MCF 10A (cell line): ENCODE measurements around the gene OR13J1. TPM values are rescaled to one million over a fixed set of nuclear protein-coding genes. Genes with fewer than 3 reads are reported as not detected.
"Not testable (repeated sequence)": the region's sequence is repeated elsewhere in the genome, so short reads cannot be mapped to it uniquely, and the experiment has no call there.

Experiments used
- BruUV-seq: library from RNA; stranded (reverse); fragments of 400-500 nt; replicated peaks from 2 replicates; lab custom pipeline; 2021; lab: Mats Ljungman, UMichigan
- CTCF ChIA-PET: fragments of 300-600 bp; sonication (Branson Sonifier 250); formaldehyde crosslinking; extraction: SDS; loops from one replicate; lab custom pipeline; 2021; ENCODE audit warnings: antibody characterized with exemption, inconsistent platforms; lab: Yijun Ruan, JAX
- POLR2A ChIA-PET: fragments of 300-600, 350-650 bp; sonication (Branson Sonifier 250); formaldehyde crosslinking; extraction: SDS; loops from one replicate; lab custom pipeline; 2020; ENCODE audit warnings: antibody characterized with exemption, inconsistent platforms; lab: Yijun Ruan, JAX
- DNase-seq: peaks from one replicate; pipeline ENCODE4 v3.0.0-alpha.2; 2018; ENCODE audit not compliant: unreplicated experiment
- H3K27ac Mint-ChIP-seq: one replicate; pipeline ENCODE4 v1.8.0; 2022; ENCODE audit warnings: mild to moderate bottlenecking, low read depth, mixed read lengths; ENCODE audit not compliant: unreplicated experiment
- H3K27me3 Mint-ChIP-seq: one replicate; pipeline ENCODE4 v1.8.0; 2022; ENCODE audit warnings: mixed read lengths; ENCODE audit not compliant: insufficient read depth, unreplicated experiment
- H3K36me3 Mint-ChIP-seq: one replicate; pipeline ENCODE4 v1.8.0; 2022; ENCODE audit warnings: mild to moderate bottlenecking, moderate library complexity, mixed read lengths; ENCODE audit not compliant: insufficient read depth, unreplicated experiment
- H3K4me1 Mint-ChIP-seq: one replicate; pipeline ENCODE4 v1.8.0; 2022; ENCODE audit warnings: mixed read lengths; ENCODE audit not compliant: insufficient read depth, unreplicated experiment
- H3K4me3 Mint-ChIP-seq: one replicate; pipeline ENCODE4 v1.8.0; 2022; ENCODE audit warnings: mild to moderate bottlenecking, moderate library complexity, mixed read lengths; ENCODE audit not compliant: unreplicated experiment
- H3K9me3 Mint-ChIP-seq: one replicate; pipeline ENCODE4 v1.8.0; 2022; ENCODE audit warnings: mixed read lengths; ENCODE audit not compliant: unreplicated experiment
- intact Hi-C: fragments of 100-400 bp; cut with micrococcal nuclease; formaldehyde crosslinking; loops from 2 replicates; pipeline ENCODE4 v1.14.1; 2022
- total RNA-seq: library from RNA; stranded (reverse); gene quantifications from 2 replicates; pipeline ENCODE4 v1.2.3, GENCODE V29; 2022
- TF ChIP-seq, protein P1 (sequence below): fragments of 200-600 bp; IDR thresholded peaks from one replicate; pipeline ENCODE4 v1.8.0; 2022; ENCODE audit warnings: antibody characterized with exemption, mild to moderate bottlenecking; ENCODE audit not compliant: unreplicated experiment

Gene OR13J1
- total RNA-seq, 1 experiment from 2014 or later, result not detected

DNA sequence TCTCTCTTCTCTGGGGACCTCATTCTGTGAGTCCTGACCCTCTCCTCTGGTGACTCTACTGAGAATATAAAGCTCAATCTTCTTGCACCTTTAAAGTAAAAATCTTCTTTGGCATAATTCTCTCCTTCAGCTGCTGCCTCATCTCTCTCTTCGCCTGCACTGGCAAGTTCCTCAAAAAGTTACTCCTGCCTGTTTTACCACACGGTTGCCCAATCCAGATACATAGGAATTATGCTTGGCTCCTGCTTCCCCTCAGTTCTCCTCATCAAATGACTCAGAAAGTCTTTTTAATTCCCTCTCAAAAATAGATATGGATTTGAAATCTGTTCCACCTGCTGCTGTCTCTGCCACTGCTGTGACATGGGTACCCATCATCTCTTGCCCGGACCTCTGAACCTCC, 21.4 kb upstream of the OR13J1 start:
- no peaks in the 10 kb centered on the region for H3K9me3 Mint-ChIP-seq
- no peak for DNase-seq
- no peak overlapping the region for H3K4me3 Mint-ChIP-seq
- H3K4me1 Mint-ChIP-seq, result no peaks in the 10 kb centered on the region
- no peak overlapping the region for H3K27ac Mint-ChIP-seq
- ChIA-PET POLR2A (no interaction called here), CTCF (interaction anchor here (0.6 to 2.5 kb wide), 9 partner anchors 9 to 103 kb away, joined by 3 to 12 read pairs (median 3); no protein-coding TSS in a partner anchor)
- TF ChIP-seq, protein P1, sequence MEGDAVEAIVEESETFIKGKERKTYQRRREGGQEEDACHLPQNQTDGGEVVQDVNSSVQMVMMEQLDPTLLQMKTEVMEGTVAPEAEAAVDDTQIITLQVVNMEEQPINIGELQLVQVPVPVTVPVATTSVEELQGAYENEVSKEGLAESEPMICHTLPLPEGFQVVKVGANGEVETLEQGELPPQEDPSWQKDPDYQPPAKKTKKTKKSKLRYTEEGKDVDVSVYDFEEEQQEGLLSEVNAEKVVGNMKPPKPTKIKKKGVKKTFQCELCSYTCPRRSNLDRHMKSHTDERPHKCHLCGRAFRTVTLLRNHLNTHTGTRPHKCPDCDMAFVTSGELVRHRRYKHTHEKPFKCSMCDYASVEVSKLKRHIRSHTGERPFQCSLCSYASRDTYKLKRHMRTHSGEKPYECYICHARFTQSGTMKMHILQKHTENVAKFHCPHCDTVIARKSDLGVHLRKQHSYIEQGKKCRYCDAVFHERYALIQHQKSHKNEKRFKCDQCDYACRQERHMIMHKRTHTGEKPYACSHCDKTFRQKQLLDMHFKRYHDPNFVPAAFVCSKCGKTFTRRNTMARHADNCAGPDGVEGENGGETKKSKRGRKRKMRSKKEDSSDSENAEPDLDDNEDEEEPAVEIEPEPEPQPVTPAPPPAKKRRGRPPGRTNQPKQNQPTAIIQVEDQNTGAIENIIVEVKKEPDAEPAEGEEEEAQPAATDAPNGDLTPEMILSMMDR, result no peak
- H3K36me3 Mint-ChIP-seq, result no peaks in the 10 kb centered on the region
- intact Hi-C loops, result no loop called here
- BruUV-seq, result no TSS peak
- H3K27me3 Mint-ChIP-seq, result peaks cover 14% of the 10 kb centered on the region

DNA sequence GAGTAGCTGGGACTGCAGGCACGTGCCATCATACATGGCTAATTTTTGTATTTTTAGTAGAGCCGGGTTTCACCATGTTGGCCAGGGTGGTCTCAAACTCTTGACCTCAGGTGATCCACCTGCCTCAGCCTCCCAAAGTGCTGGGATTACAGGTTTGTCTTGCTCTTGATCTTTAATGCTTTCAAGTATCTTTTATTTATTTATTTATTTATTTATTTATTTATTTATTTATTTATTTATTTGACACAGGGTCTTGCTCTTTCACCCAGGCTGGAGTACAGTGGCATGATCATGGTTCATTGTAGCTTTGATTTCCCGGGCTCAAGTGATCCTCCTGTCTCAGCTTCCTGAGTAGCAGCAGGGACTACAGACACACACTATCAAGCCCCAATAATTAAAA, 14.7 kb upstream of the OR13J1 start:
- H3K4me3 Mint-ChIP-seq, intact Hi-C loops, H3K4me1 Mint-ChIP-seq, BruUV-seq, DNase-seq, H3K36me3 Mint-ChIP-seq, POLR2A ChIA-PET, H3K27ac Mint-ChIP-seq, H3K9me3 Mint-ChIP-seq: not testable (repeated sequence)
- H3K27me3 Mint-ChIP-seq, result peaks cover 11% of the 10 kb centered on the region
- CTCF ChIA-PET, result interaction anchor here (0.9 to 1.2 kb wide), 2 partner anchors 59 to 94 kb away, joined by 3 to 4 read pairs; no protein-coding TSS in a partner anchor

DNA sequence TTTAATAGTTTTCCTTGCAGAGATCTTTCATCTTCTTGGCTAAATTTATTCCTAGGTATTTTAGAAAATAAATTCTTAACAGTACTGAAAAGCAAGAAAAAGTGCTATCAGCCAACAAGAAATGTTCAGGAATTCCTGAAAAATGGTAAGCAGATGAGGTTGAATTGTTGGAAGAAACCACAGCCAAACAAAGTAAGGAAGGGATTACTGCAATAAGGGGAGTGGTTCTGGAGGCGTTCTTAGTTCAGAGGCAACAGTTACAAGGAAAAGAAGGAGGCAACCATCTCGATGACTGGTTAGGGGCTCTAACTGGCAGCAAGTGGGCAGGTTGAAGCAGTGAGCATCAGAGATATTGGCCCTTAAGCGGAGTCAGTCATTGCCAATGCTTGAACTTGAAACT, 12.8 kb upstream of the OR13J1 start:
- intact Hi-C loops, result loop anchor here (1.0 to 2.0 kb wide), 5 partner anchors 34 to 147 kb away; partner anchors contain the start of gene HINT2
- Mint-ChIP-seq H3K4me3 (no peak overlapping the region), H3K27me3 (peaks cover 11% of the 10 kb centered on the region), H3K4me1 (peaks cover 6% of the 10 kb centered on the region), H3K9me3 (no peaks in the 10 kb centered on the region), H3K36me3 (no peaks in the 10 kb centered on the region), H3K27ac (no peak overlapping the region)
- BruUV-seq, result no TSS peak
- ChIA-PET CTCF (interaction anchor here (0.8 to 1.7 kb wide), 27 partner anchors 9 to 221 kb away, joined by 3 to 63 read pairs (median 4); partner anchors contain the start of genes HINT2 and NPR2), POLR2A (interaction anchor here (1.3 kb wide), 1 partner anchor 69 kb away, joined by 7 read pairs; the partner anchor contains the start of gene HINT2)
- no peak for DNase-seq
- TF ChIP-seq, protein P1, result no peak

DNA sequence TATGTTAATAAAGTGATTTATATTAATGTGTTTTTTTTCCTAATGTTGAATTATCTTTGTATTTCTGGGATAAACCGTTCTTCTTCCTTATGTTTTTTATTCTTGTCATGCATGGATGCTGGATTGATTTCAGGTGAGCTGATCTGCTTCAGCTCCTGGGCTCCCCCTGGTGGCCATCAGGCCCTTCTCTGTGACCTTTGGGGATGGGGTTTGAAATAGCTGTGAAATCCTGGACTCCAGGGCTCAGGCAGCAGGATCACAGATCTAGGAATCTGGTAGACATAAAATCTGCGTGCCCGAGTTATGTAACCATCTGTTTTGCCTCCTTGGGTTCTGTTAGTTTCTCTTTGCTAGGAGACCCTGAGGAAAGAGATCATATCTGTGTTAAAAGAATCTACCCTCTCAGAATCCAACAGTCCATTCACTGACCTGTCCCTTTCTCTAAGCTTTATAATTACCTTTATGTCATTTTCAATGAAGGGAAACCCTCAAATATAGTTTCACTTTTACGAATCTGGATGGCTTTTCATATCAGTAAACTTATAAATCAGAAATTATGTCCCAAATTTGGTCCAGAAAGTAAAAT, 12.2 kb upstream of the OR13J1 start:
- H3K27me3 Mint-ChIP-seq, result peaks cover 16% of the 10 kb centered on the region
- peaks cover 6% of the 10 kb centered on the region for H3K4me1 Mint-ChIP-seq
- peaks cover 3% of the 10 kb centered on the region for H3K9me3 Mint-ChIP-seq
- H3K27ac Mint-ChIP-seq, result no peak overlapping the region
- TF ChIP-seq, protein P1, result peak; percentile 95
- CTCF ChIA-PET, result interaction anchor here (0.5 to 1.7 kb wide), 49 partner anchors 8 to 1406 kb away, joined by 3 to 63 read pairs (median 4); partner anchors contain the start of genes HINT2 and NPR2
- no peaks in the 10 kb centered on the region for H3K36me3 Mint-ChIP-seq
- POLR2A ChIA-PET, result interaction anchor here (0.7 to 1.4 kb wide), 10 partner anchors 23 to 186 kb away, joined by 3 to 7 read pairs (median 5); partner anchors contain the start of genes FAM221B, GBA2, HINT2 and HRCT1
- intact Hi-C loops, result loop anchor here (1.0 to 2.0 kb wide), 5 partner anchors 34 to 146 kb away; partner anchors contain the start of gene HINT2
- H3K4me3 Mint-ChIP-seq, result no peak overlapping the region
- peak; percentile 80 for DNase-seq
- no TSS peak for BruUV-seq
